Neural crest cell (in vitro differentiated cells): ENCODE measurements around the gene GXYLT2. TPM values are rescaled to one million over a fixed set of nuclear protein-coding genes. Genes with fewer than 3 reads are reported as not detected.

Source experiments
- DNase-seq: peaks from one replicate; pipeline ENCODE4 v3.0.0; 2021; ENCODE audit warnings: low read depth, mixed read lengths, low spot score
- H3K27ac Mint-ChIP-seq: one replicate; pipeline ENCODE4 v1.8.0; 2021; ENCODE audit warnings: mild to moderate bottlenecking, mixed read lengths; ENCODE audit not compliant: unreplicated experiment
- H3K27me3 Mint-ChIP-seq: 2 replicates; pipeline ENCODE4 v1.8.0; 2021; ENCODE audit warnings: low read depth, mild to moderate bottlenecking, mixed read lengths
- H3K36me3 Mint-ChIP-seq: 2 replicates; pipeline ENCODE4 v1.8.0; 2021; ENCODE audit warnings: low read depth, mild to moderate bottlenecking, mixed read lengths
- H3K4me1 Mint-ChIP-seq: 2 replicates; pipeline ENCODE4 v1.8.0; 2021; ENCODE audit warnings: mixed read lengths
- H3K4me3 Mint-ChIP-seq: one replicate; pipeline ENCODE4 v1.8.0; 2021; ENCODE audit warnings: mild to moderate bottlenecking, mixed read lengths
- H3K9me3 Mint-ChIP-seq: 2 replicates; pipeline ENCODE4 v1.8.0; 2021; ENCODE audit warnings: mixed read lengths
- total RNA-seq: library from RNA; stranded (reverse); gene quantifications from 2 replicates; pipeline ENCODE4 v1.2.1, GENCODE V29; 2021
- TF ChIP-seq, protein P1 (sequence below): fragments of 200-600 bp; sonication (generic); conservative IDR thresholded peaks from 2 replicates; pipeline ENCODE4 v1.5.0; 2021; ENCODE audit warnings: antibody characterized with exemption, mild to moderate bottlenecking

GXYLT2 gene
- total RNA-seq, 1 donor from 2014 or later, result 1.2 TPM

GRCh38 chr3:72890166-72890925 is 2.5 kb downstream of the GXYLT2 start:
- TF ChIP-seq, protein P1, sequence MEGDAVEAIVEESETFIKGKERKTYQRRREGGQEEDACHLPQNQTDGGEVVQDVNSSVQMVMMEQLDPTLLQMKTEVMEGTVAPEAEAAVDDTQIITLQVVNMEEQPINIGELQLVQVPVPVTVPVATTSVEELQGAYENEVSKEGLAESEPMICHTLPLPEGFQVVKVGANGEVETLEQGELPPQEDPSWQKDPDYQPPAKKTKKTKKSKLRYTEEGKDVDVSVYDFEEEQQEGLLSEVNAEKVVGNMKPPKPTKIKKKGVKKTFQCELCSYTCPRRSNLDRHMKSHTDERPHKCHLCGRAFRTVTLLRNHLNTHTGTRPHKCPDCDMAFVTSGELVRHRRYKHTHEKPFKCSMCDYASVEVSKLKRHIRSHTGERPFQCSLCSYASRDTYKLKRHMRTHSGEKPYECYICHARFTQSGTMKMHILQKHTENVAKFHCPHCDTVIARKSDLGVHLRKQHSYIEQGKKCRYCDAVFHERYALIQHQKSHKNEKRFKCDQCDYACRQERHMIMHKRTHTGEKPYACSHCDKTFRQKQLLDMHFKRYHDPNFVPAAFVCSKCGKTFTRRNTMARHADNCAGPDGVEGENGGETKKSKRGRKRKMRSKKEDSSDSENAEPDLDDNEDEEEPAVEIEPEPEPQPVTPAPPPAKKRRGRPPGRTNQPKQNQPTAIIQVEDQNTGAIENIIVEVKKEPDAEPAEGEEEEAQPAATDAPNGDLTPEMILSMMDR, result no peak
- no peak overlapping the region for H3K4me3 Mint-ChIP-seq
- H3K27me3 Mint-ChIP-seq, result peaks cover 94% of the 10 kb centered on the region
- H3K9me3 Mint-ChIP-seq, result no peaks in the 10 kb centered on the region
- H3K4me1 Mint-ChIP-seq, result peaks cover 26% of the 10 kb centered on the region
- H3K36me3 Mint-ChIP-seq, result no peaks in the 10 kb centered on the region
- DNase-seq, result no peak
- H3K27ac Mint-ChIP-seq, result no peak overlapping the region

DNA sequence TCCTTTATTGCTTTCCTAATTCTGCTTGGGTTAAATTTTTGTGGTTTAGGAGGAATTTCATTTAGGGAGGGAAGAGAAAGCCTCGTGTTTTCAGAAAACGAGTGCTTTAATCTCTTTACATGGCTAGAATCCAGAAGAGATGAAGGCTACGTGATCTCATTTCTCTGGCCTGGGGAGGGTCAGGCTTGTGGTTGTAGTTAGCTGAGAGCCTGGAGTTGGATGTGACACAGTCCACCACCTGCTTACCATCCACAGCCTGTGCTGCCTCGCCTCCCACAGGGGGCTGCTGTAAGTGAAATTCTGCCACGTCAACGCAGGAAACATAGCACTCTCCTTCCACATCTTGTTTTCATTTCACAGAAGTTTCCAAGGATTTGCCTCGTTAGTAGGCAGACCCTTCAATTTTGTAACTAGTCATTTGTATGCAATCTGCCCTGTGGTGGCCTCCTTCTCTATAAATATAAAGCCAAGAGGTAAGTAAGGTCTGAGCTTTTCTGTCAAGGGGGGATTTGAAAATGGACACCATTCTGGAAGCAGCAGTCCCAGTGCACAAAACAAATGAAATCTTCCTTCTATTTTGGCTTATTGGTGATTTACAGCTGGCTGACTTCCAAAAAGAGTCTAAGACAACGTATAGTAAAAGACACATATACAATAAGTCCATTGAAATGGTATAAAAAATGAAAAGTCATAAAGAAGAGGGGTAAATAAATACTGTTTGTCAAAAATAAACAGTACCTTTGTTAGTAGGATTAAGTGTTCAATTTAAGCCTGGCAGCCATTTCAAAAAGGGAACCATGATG is 3.4 kb downstream of the GXYLT2 start:
- peaks cover 94% of the 10 kb centered on the region for H3K27me3 Mint-ChIP-seq
- no peaks in the 10 kb centered on the region for H3K36me3 Mint-ChIP-seq
- H3K9me3 Mint-ChIP-seq, result no peaks in the 10 kb centered on the region
- TF ChIP-seq, protein P1, result no peak
- H3K4me3 Mint-ChIP-seq, result no peak overlapping the region
- DNase-seq, result no peak
- no peak overlapping the region for H3K27ac Mint-ChIP-seq
- H3K4me1 Mint-ChIP-seq, result peaks cover 26% of the 10 kb centered on the region

DNA sequence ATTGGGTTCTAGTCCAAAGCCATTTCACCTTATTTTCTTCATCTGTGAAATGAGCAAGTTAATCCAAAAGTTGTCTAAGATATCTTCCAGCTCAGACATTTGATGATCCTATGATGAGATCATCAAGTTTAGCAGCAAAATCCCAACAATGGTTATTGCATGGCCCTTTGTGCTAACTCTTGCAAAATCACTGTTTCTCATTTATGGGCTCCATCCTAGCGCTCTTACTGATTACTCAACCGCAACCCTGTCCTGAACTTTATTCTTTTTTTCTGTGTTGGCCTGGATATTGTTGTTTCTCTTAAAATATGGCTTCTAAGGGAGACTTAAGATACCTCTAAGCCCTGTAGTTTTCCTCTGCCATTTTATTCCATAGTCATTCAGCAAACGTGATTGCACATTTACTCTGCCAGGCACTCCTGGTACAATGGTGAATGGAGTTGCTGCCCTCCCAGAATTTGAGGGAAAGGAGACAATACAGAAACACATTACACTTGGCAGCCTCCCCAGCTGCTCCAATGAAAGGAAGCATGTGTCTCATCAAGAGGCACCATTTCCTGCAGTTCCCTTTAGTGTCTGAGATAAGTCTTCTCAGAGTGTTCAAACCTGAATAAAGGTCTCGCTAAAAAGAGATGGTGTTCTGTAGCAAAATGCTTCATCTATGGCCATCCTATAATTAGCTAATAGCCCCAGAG is 4.4 kb downstream of the GXYLT2 start:
- H3K4me3 Mint-ChIP-seq, result no peak overlapping the region
- TF ChIP-seq, protein P1, result no peak
- H3K27ac Mint-ChIP-seq, result no peak overlapping the region
- peaks cover 94% of the 10 kb centered on the region for H3K27me3 Mint-ChIP-seq
- H3K4me1 Mint-ChIP-seq, result peaks cover 21% of the 10 kb centered on the region
- H3K36me3 Mint-ChIP-seq, result no peaks in the 10 kb centered on the region
- no peak for DNase-seq
- H3K9me3 Mint-ChIP-seq, result no peaks in the 10 kb centered on the region

GRCh38 chr3:72892870-72893269 is 5.0 kb downstream of the GXYLT2 start:
- DNase-seq, result no peak
- Mint-ChIP-seq H3K4me1 (peaks cover 15% of the 10 kb centered on the region), H3K36me3 (no peaks in the 10 kb centered on the region), H3K4me3 (no peak overlapping the region), H3K27ac (no peak overlapping the region), H3K9me3 (no peaks in the 10 kb centered on the region), H3K27me3 (peaks cover 93% of the 10 kb centered on the region)
- TF ChIP-seq, protein P1, result peak; percentile 46

GRCh38 chr3:72894976-72895552 is 7.2 kb downstream of the GXYLT2 start:
- H3K27me3 Mint-ChIP-seq, result peaks cover 97% of the 10 kb centered on the region
- no peaks in the 10 kb centered on the region for H3K9me3 Mint-ChIP-seq
- H3K4me3 Mint-ChIP-seq, result no peak overlapping the region
- H3K27ac Mint-ChIP-seq, result no peak overlapping the region
- TF ChIP-seq, protein P1, result no peak
- DNase-seq, result no peak
- no peaks in the 10 kb centered on the region for H3K4me1 Mint-ChIP-seq
- H3K36me3 Mint-ChIP-seq, result no peaks in the 10 kb centered on the region
